ENCODE measurements around the gene SPTAN1.

SPTAN1 gene

GRCh38 chr9:128629136-128629535 is 76.7 kb downstream of the SPTAN1 start:
- Mint-ChIP-seq H3K27ac (peak overlapping the region; percentile 62), H3K9me3 (no peaks in the 10 kb centered on the region), H3K36me3 (ENCODE audit: low read depth) (peaks cover 64% of the 10 kb centered on the region), H3K27me3 (ENCODE audit: low read depth, poor library complexity) (no peaks in the 10 kb centered on the region), H3K4me1 (peaks cover 10% of the 10 kb centered on the region), H3K4me3 (no peak overlapping the region)
- no peak for DNase-seq
- TF ChIP-seq CTCF (IDR thresholded peaks at IDR 0.05) = no peak

- Mint-ChIP-seq H3K9me3 (no peaks in the 10 kb centered on the region), H3K27ac (peak overlapping the region; percentile 97), H3K36me3 (ENCODE audit: low read depth) (peaks cover 55% of the 10 kb centered on the region), H3K4me1 (peaks cover 10% of the 10 kb centered on the region), H3K4me3 (no peak overlapping the region), H3K27me3 (ENCODE audit: low read depth, poor library complexity) (no peaks in the 10 kb centered on the region)
- no peak for DNase-seq
- no peak for TF ChIP-seq CTCF (IDR thresholded peaks at IDR 0.05)
Measured at GRCh38 chr9:128629852-128630545, 77.6 kb downstream of the SPTAN1 start.

- TF ChIP-seq CTCF (IDR thresholded peaks at IDR 0.05) = no peak
- peaks cover 15% of the 10 kb centered on the region for H3K4me1 Mint-ChIP-seq
- H3K27ac Mint-ChIP-seq = peak overlapping the region; percentile 85
- peaks cover 46% of the 10 kb centered on the region for H3K36me3 Mint-ChIP-seq (ENCODE audit: low read depth)
- no peak overlapping the region for H3K4me3 Mint-ChIP-seq
- DNase-seq = no peak
- H3K9me3 Mint-ChIP-seq = no peaks in the 10 kb centered on the region
- H3K27me3 Mint-ChIP-seq (ENCODE audit: low read depth, poor library complexity) = no peaks in the 10 kb centered on the region
Measured at GRCh38 chr9:128631636-128632035, 79.2 kb downstream of the SPTAN1 start.

GRCh38 chr9:128632066-128632465 is 79.7 kb downstream of the SPTAN1 start:
- Mint-ChIP-seq H3K4me3 (no peak overlapping the region), H3K9me3 (no peaks in the 10 kb centered on the region), H3K4me1 (peaks cover 15% of the 10 kb centered on the region), H3K27me3 (ENCODE audit: low read depth, poor library complexity) (no peaks in the 10 kb centered on the region), H3K36me3 (ENCODE audit: low read depth) (peaks cover 46% of the 10 kb centered on the region), H3K27ac (peak overlapping the region; percentile 85)
- no peak for DNase-seq
- TF ChIP-seq CTCF (IDR thresholded peaks at IDR 0.05) = no peak

GRCh38 chr9:128632486-128632885 is 80.1 kb downstream of the SPTAN1 start:
- Mint-ChIP-seq H3K27me3 (ENCODE audit: low read depth, poor library complexity) (no peaks in the 10 kb centered on the region), H3K27ac (peak overlapping the region; percentile 82), H3K4me1 (peaks cover 15% of the 10 kb centered on the region), H3K4me3 (no peak overlapping the region), H3K9me3 (no peaks in the 10 kb centered on the region), H3K36me3 (ENCODE audit: low read depth) (peaks cover 46% of the 10 kb centered on the region)
- no peak for DNase-seq
- no peak for TF ChIP-seq CTCF (IDR thresholded peaks at IDR 0.05)

- DNase-seq = no peak
- H3K27me3 Mint-ChIP-seq (ENCODE audit: low read depth, poor library complexity) = no peaks in the 10 kb centered on the region
- H3K9me3 Mint-ChIP-seq = no peaks in the 10 kb centered on the region
- H3K36me3 Mint-ChIP-seq (ENCODE audit: low read depth) = peaks cover 46% of the 10 kb centered on the region
- no peak for TF ChIP-seq CTCF (IDR thresholded peaks at IDR 0.05)
- H3K4me3 Mint-ChIP-seq = no peak overlapping the region
- peaks cover 15% of the 10 kb centered on the region for H3K4me1 Mint-ChIP-seq
- peak overlapping the region; percentile 85 for H3K27ac Mint-ChIP-seq
Measured at GRCh38 chr9:128633057-128633456, 80.7 kb downstream of the SPTAN1 start.

All from nephron progenitor cell (in vitro differentiated cells).